B cell (primary cell): ENCODE measurements around the gene RUSF1. TPM values are rescaled to one million over a fixed set of nuclear protein-coding genes. Genes with fewer than 3 reads are reported as not detected.
"Not testable (repeated sequence)": the region's sequence is repeated elsewhere in the genome, so short reads cannot be mapped to it uniquely, and the experiment has no call there.

Source experiments
- ATAC-seq: fragments of 200-7000 bp; cut with Tn5 transposase; one replicate; pipeline ENCODE4 v1.10.0; 2021; ENCODE audit warnings: low read depth, mild to moderate bottlenecking, moderate number of reproducible peaks, moderate library complexity
- CTCF ChIA-PET: fragments of 350-600 bp; sonication (Branson Sonifier 250); formaldehyde crosslinking; loops from one replicate; lab custom pipeline; 2021; ENCODE audit warnings: antibody characterized with exemption, inconsistent platforms; lab: Charles Lee
- POLR2A ChIA-PET: fragments of 350-600 bp; sonication (Branson Sonifier 250); formaldehyde crosslinking; loops from one replicate; lab custom pipeline; 2021; ENCODE audit warnings: antibody characterized with exemption; lab: Charles Lee
- DNase-seq: peaks from one replicate; pipeline ENCODE4 v3.0.0; 2013
- H2AFZ ChIP-seq: 2 replicates; pipeline ENCODE4 v1.6.1; 2012; ENCODE audit warnings: mild to moderate bottlenecking, low read depth, low read length; ENCODE audit not compliant: insufficient read depth, poor library complexity, severe bottlenecking
- H3K27ac ChIP-seq, 2 donors: 1 replicate in 1 of 2; 2 replicates in 1 of 2; pipeline ENCODE4 v1.5.1; 2012 to 2013; ENCODE audit warnings: low read length in 2 of 2, mild to moderate bottlenecking in 2 of 2, moderate library complexity in 1 of 2
- H3K27me3 ChIP-seq, 4 experiments: fragments of 200-600 bp in 1 of 4; sonication (generic) in 1 of 4; replicated peaks in 1 of 4; 1 replicate in 2 of 4; 2 replicates in 2 of 4; pipeline versions ENCODE4 v1.6.1 to v1.7.0; 2013 to 2016; ENCODE audit warnings: low read length in 3 of 4, mild to moderate bottlenecking in 2 of 4, mixed read lengths in 1 of 4, moderate library complexity in 1 of 4; ENCODE audit not compliant: insufficient read depth in 4 of 4, control insufficient read depth in 3 of 4; ENCODE audit errors: control extremely low read depth in 1 of 4
- H3K36me3 ChIP-seq, 2 experiments: replicated peaks in 1 of 2; 1 replicate in 1 of 2; 2 replicates in 1 of 2; pipeline versions ENCODE4 v1.6.1 to v1.7.1; 2013; ENCODE audit warnings: low read length in 1 of 2; ENCODE audit not compliant: insufficient read depth in 2 of 2, control insufficient read depth in 1 of 2; ENCODE audit errors: control extremely low read depth in 1 of 2, extremely low read depth in 1 of 2
- H3K4me1 ChIP-seq, 2 donors: fragments of 200-600 bp in 1 of 2; sonication (generic) in 1 of 2; 1 replicate in 1 of 2; 2 replicates in 1 of 2; pipeline versions ENCODE4 v1.5.1 to v1.6.1; 2013 to 2017; ENCODE audit warnings: low read length in 2 of 2; ENCODE audit not compliant: control insufficient read depth in 2 of 2, insufficient read depth in 2 of 2
- H3K4me2 ChIP-seq: replicated peaks from 2 replicates; pipeline ENCODE3; 2012; ENCODE audit warnings: mild to moderate bottlenecking, low read depth, low read length; ENCODE audit not compliant: poor library complexity, severe bottlenecking
- H3K4me3 ChIP-seq, 5 experiments: fragments of 200-600 bp in 1 of 5; sonication (generic) in 1 of 5; 1 replicate in 3 of 5; 2 replicates in 2 of 5; pipeline versions ENCODE4 v1.5.1 to v1.7.0; 2011 to 2016; ENCODE audit warnings: low read length in 4 of 5, mild to moderate bottlenecking in 4 of 5, low read depth in 2 of 5, control low read depth in 1 of 5, moderate library complexity in 1 of 5; ENCODE audit not compliant: insufficient read depth in 1 of 5; ENCODE audit errors: control extremely low read depth in 1 of 5, extremely low read depth in 1 of 5
- H3K79me2 ChIP-seq: fragments of 200-600 bp; sonication (generic); one replicate; pipeline ENCODE4 v1.6.0; 2016; ENCODE audit warnings: low read length; ENCODE audit not compliant: control insufficient read depth, insufficient read depth
- H3K9ac ChIP-seq: fragments of 200-600 bp; sonication (generic); 2 replicates; pipeline ENCODE4 v1.6.1; 2017; ENCODE audit warnings: mild to moderate bottlenecking, low read length, moderate library complexity
- H3K9me3 ChIP-seq, 3 donors: one replicate each; pipeline versions ENCODE4 v1.6.1 to v1.7.1; 2013; ENCODE audit warnings: low read length in 2 of 3; ENCODE audit not compliant: control insufficient read depth in 2 of 3, insufficient read depth in 1 of 3; ENCODE audit errors: control extremely low read depth in 1 of 3
- H4K20me1 ChIP-seq: 2 replicates; pipeline ENCODE4 v1.6.0; 2012; ENCODE audit warnings: mild to moderate bottlenecking, low read length; ENCODE audit not compliant: insufficient read depth, control insufficient read depth, poor library complexity, severe bottlenecking
- H3K27ac Mint-ChIP-seq: one replicate; pipeline ENCODE4 v1.8.0; 2021; ENCODE audit warnings: mixed read lengths
- H3K27me3 Mint-ChIP-seq: one replicate; pipeline ENCODE4 v1.8.0; 2021; ENCODE audit warnings: mixed read lengths
- H3K4me1 Mint-ChIP-seq: one replicate; pipeline ENCODE4 v1.8.0; 2021; ENCODE audit warnings: mixed read lengths
- H3K4me3 Mint-ChIP-seq: one replicate; pipeline ENCODE4 v1.8.0; 2021; ENCODE audit warnings: mixed read lengths
- H3K9me3 Mint-ChIP-seq: one replicate; pipeline ENCODE4 v1.8.0; 2022; ENCODE audit warnings: mixed read lengths; ENCODE audit not compliant: insufficient read depth
- CTCF ChIP-seq: fragments of 200-600 bp; IDR thresholded peaks from one replicate; pipeline ENCODE4 v1.8.0; 2022; ENCODE audit warnings: antibody characterized with exemption, mild to moderate bottlenecking
- EZH2 ChIP-seq: IDR thresholded peaks from 2 replicates; pipeline ENCODE4 v1.6.1; 2012; ENCODE audit warnings: borderline replicate concordance, low read depth, mild to moderate bottlenecking, moderate library complexity, low read length; ENCODE audit not compliant: insufficient read depth, poor library complexity, severe bottlenecking
- WGBS: methylation state at CpG from one replicate; pipeline ENCODE4 v1.1.5; 2013; ENCODE audit warnings: missing lambda C conversion rate; ENCODE audit not compliant: insufficient coverage; 5-methylcytosine and 5-hydroxymethylcytosine counted together
- intact Hi-C: fragments of 100-400 bp; cut with micrococcal nuclease; formaldehyde crosslinking; loops from one replicate; pipeline ENCODE4 v1.10.0; 2022
- polyA plus RNA-seq: library from polyadenylated mRNA; depleted of rRNA; stranded (reverse); fragments of >200 nt; gene quantifications from 2 replicates; pipeline ENCODE4 v1.2.3, GENCODE V29; 2012
- total RNA-seq, 2 donors: library from RNA; stranded (reverse); fragments of 120-200 nt in 1 of 2; gene quantifications; 1 replicate in 1 of 2; 2 replicates in 1 of 2; pipeline versions ENCODE4 v1.2.3 to v1.2.4, GENCODE V29; 2013 to 2022

RUSF1 gene
- total and polyA plus RNA-seq, 2 donors (not counting 1 experiment from before 2014, with no cell fraction given), result 103 to 132 TPM

DNA sequence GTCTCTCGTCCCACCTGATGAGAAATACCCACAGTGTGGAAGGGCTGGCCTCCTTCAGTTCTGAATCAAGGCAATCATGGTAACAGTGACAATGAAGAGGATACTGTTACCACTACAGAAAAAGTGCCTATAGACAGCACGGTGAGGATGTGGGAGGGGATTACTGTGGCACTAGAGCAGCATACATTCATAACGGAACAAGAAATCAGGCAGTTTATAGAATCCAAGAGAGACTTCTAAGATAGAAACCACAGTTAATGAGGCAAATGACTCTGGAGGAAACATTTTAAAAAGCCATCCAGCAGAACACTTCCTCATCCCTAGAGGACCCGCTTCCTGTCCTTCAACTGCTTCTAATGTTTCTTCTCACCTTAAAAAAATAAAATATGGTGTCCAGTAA, 2.7 kb downstream of the RUSF1 start:
- no peak overlapping the region for H3K4me3 ChIP-seq
- ChIA-PET CTCF (no interaction called here), POLR2A (no interaction called here)
- DNase-seq, result no peak
- ATAC-seq, result no peak
- H2AFZ ChIP-seq, result no peak overlapping the region
- no peaks in the 10 kb centered on the region for H3K9me3 ChIP-seq
- H3K27ac ChIP-seq, result peak overlapping the region in 1 of 2 donors; percentile 67
- Mint-ChIP-seq H3K9me3 (no peaks in the 10 kb centered on the region), H3K27ac (no peak overlapping the region), H3K4me3 (no peak overlapping the region), H3K27me3 (no peaks in the 10 kb centered on the region), H3K4me1 (peaks cover 42% of the 10 kb centered on the region)
- no peak overlapping the region for H3K4me2 ChIP-seq
- H3K79me2 ChIP-seq, result peaks cover 20% of the 10 kb centered on the region
- H3K27me3 ChIP-seq, result no peaks in the 10 kb centered on the region
- H4K20me1 ChIP-seq, result no peaks in the 10 kb centered on the region
- TF ChIP-seq EZH2 (no peak), CTCF (no peak)
- peaks cover 32 to 33% of the 10 kb centered on the region in 2 donors for H3K4me1 ChIP-seq
- H3K36me3 ChIP-seq, result peaks cover 0 to 3% of the 10 kb centered on the region in 2 experiments
- no peak overlapping the region for H3K9ac ChIP-seq
- intact Hi-C loops, result no loop called here
- no CpG with 5 or more reads among the region's 4 CpGs for WGBS

- TF ChIP-seq CTCF (no peak), EZH2 (no peak)
- H2AFZ ChIP-seq, result no peak overlapping the region
- peak overlapping the region in 1 of 2 donors; percentile 23 for H3K27ac ChIP-seq
- Mint-ChIP-seq H3K9me3 (no peaks in the 10 kb centered on the region), H3K4me1 (peaks cover 33% of the 10 kb centered on the region), H3K27me3 (no peaks in the 10 kb centered on the region), H3K27ac (peak overlapping the region; percentile 26), H3K4me3 (no peak overlapping the region)
- no peaks in the 10 kb centered on the region for H4K20me1 ChIP-seq
- 28% methylated on average over 6 of the region's 8 CpGs for WGBS
- CTCF ChIA-PET, result no interaction called here
- H3K36me3 ChIP-seq, result peaks cover 0 to 8% of the 10 kb centered on the region in 2 experiments
- POLR2A ChIA-PET, result interaction anchor here (0.7 kb wide), 1 partner anchor 346 kb away, joined by 4 read pairs; no protein-coding TSS in a partner anchor
- no peak overlapping the region for H3K4me3 ChIP-seq
- peaks cover 21% of the 10 kb centered on the region for H3K79me2 ChIP-seq
- no peak overlapping the region for H3K9ac ChIP-seq
- H3K4me2 ChIP-seq, result no peak overlapping the region
- no peak for ATAC-seq
- H3K27me3 ChIP-seq, result no peaks in the 10 kb centered on the region
- DNase-seq, result no peak
- H3K4me1 ChIP-seq, result peaks cover 24 to 26% of the 10 kb centered on the region in 2 donors
- intact Hi-C loops, result no loop called here
- no peaks in the 10 kb centered on the region for H3K9me3 ChIP-seq
Measured at GRCh38 chr16:31504159-31504558, 4.0 kb downstream of the RUSF1 start.

GRCh38 chr16:31503555-31503954, 4.6 kb downstream of the RUSF1 start:
- ATAC-seq, H2AFZ ChIP-seq, H3K27me3 Mint-ChIP-seq, H3K27me3 ChIP-seq, H3K9ac ChIP-seq, H3K27ac Mint-ChIP-seq, H3K4me3 Mint-ChIP-seq, H4K20me1 ChIP-seq, H3K27ac ChIP-seq, intact Hi-C loops, H3K9me3 ChIP-seq, H3K4me2 ChIP-seq, H3K9me3 Mint-ChIP-seq, CTCF ChIA-PET, H3K4me3 ChIP-seq, POLR2A ChIA-PET, DNase-seq: not testable (repeated sequence)
- WGBS, result 93% methylated on average over 6 of the region's 8 CpGs
- peaks cover 0 to 14% of the 10 kb centered on the region in 2 experiments for H3K36me3 ChIP-seq
- H3K79me2 ChIP-seq, result peaks cover 20% of the 10 kb centered on the region
- H3K4me1 ChIP-seq, result peaks cover 19 to 20% of the 10 kb centered on the region in 2 donors
- H3K4me1 Mint-ChIP-seq, result peaks cover 27% of the 10 kb centered on the region
